Measurements from ENCODE around the gene OSTN.

Gene OSTN

GRCh38 chr3:191236646-191237045, 37.6 kb downstream of the OSTN start:
- no peaks in the 10 kb centered on the region for H3K27me3 ChIP-seq (ENCODE audit: insufficient read depth, poor library complexity, severe bottlenecking)
- H3K27ac ChIP-seq (replicated peaks): no peak overlapping the region
- no peak for TF ChIP-seq CTCF (IDR thresholded peaks at IDR 0.05; ENCODE audit: insufficient read depth, low read length)
- TF ChIP-seq GABPA (IDR thresholded peaks at IDR 0.05; ENCODE audit: low read depth): no peak
- TF ChIP-seq SPI1 (IDR thresholded peaks at IDR 0.05; ENCODE audit: borderline replicate concordance, low read depth): no peak
- TF ChIP-seq, protein P1, sequence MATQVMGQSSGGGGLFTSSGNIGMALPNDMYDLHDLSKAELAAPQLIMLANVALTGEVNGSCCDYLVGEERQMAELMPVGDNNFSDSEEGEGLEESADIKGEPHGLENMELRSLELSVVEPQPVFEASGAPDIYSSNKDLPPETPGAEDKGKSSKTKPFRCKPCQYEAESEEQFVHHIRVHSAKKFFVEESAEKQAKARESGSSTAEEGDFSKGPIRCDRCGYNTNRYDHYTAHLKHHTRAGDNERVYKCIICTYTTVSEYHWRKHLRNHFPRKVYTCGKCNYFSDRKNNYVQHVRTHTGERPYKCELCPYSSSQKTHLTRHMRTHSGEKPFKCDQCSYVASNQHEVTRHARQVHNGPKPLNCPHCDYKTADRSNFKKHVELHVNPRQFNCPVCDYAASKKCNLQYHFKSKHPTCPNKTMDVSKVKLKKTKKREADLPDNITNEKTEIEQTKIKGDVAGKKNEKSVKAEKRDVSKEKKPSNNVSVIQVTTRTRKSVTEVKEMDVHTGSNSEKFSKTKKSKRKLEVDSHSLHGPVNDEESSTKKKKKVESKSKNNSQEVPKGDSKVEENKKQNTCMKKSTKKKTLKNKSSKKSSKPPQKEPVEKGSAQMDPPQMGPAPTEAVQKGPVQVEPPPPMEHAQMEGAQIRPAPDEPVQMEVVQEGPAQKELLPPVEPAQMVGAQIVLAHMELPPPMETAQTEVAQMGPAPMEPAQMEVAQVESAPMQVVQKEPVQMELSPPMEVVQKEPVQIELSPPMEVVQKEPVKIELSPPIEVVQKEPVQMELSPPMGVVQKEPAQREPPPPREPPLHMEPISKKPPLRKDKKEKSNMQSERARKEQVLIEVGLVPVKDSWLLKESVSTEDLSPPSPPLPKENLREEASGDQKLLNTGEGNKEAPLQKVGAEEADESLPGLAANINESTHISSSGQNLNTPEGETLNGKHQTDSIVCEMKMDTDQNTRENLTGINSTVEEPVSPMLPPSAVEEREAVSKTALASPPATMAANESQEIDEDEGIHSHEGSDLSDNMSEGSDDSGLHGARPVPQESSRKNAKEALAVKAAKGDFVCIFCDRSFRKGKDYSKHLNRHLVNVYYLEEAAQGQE (IDR thresholded peaks at IDR 0.05; ENCODE audit: insufficient replicate concordance, low read depth): no peak
- no peak for TF ChIP-seq POLR2AphosphoS5 (IDR thresholded peaks at IDR 0.05; ENCODE audit: low read depth)
- no peak for DNase-seq (ENCODE audit: low read depth in 1 of 2, low spot score in 1 of 2)
- H3K4me3 ChIP-seq (replicated peaks; ENCODE audit: insufficient read depth, low read length): no peak overlapping the region

DNA sequence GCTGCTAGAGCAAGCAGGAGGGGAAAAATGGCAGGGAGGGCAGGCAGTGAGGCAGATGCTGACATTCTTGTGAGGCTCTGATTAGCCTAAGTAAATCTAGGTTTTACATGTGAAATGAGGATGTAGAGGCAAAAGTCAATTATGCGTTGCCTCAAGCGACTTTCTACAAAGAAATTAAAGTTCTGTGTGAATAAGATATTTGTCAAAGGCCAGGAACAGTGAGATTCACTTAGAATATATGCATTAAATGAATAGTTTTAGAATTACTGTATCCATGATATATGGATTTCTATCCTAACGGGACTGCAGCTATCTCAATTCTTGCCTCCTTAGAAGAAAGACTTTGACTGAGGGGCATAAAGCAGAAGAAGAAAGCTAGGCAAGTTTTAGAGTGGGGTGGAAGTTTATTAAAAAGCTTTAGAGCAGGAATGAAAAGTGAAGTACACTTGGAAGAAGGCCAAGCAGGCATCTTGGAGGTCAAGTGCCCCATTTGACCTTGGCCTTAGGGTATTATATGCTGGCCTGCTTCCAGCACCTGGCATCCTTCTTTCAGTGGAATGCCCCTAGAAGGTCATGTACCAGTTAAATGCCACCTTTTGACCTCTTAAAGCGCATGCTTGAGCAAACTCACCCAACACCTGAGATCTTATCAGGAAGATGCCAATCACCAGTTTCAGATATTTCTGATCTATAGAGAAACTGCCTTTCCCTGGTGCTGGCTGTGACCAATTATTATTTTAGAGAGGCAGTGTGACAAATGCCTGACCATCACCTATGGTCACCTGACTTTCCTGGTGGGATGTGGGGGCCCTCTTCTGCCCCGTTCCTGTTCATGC, 38.2 kb downstream of the OSTN start:
- DNase-seq (ENCODE audit: low read depth in 1 of 2, low spot score in 1 of 2): no peak
- no peak for TF ChIP-seq POLR2AphosphoS5 (IDR thresholded peaks at IDR 0.05; ENCODE audit: low read depth)
- TF ChIP-seq GABPA (IDR thresholded peaks at IDR 0.05; ENCODE audit: low read depth): no peak
- TF ChIP-seq SPI1 (IDR thresholded peaks at IDR 0.05; ENCODE audit: borderline replicate concordance, low read depth): no peak
- TF ChIP-seq, protein P1 (IDR thresholded peaks at IDR 0.05; ENCODE audit: insufficient replicate concordance, low read depth): no peak
- TF ChIP-seq CTCF (IDR thresholded peaks at IDR 0.05; ENCODE audit: insufficient read depth, low read length): no peak
- H3K4me3 ChIP-seq (replicated peaks; ENCODE audit: insufficient read depth, low read length): no peak overlapping the region
- no peak overlapping the region for H3K27ac ChIP-seq (replicated peaks)
- no peaks in the 10 kb centered on the region for H3K27me3 ChIP-seq (ENCODE audit: insufficient read depth, poor library complexity, severe bottlenecking)

GRCh38 chr3:191238321-191238817, 39.3 kb downstream of the OSTN start:
- no peak for DNase-seq (ENCODE audit: low read depth in 1 of 2, low spot score in 1 of 2)
- Histone ChIP-seq H3K27me3 (ENCODE audit: insufficient read depth, poor library complexity, severe bottlenecking) (no peaks in the 10 kb centered on the region), H3K4me3 (replicated peaks; ENCODE audit: insufficient read depth, low read length) (no peak overlapping the region), H3K27ac (replicated peaks) (no peak overlapping the region)
- no peak for TF ChIP-seq GABPA (IDR thresholded peaks at IDR 0.05; ENCODE audit: low read depth)
- no peak for TF ChIP-seq CTCF (IDR thresholded peaks at IDR 0.05; ENCODE audit: insufficient read depth, low read length)
- no peak for TF ChIP-seq SPI1 (IDR thresholded peaks at IDR 0.05; ENCODE audit: borderline replicate concordance, low read depth)
- TF ChIP-seq, protein P1 (IDR thresholded peaks at IDR 0.05; ENCODE audit: insufficient replicate concordance, low read depth): no peak
- no peak for TF ChIP-seq POLR2AphosphoS5 (IDR thresholded peaks at IDR 0.05; ENCODE audit: low read depth)

All from HL-60 (cell line).